ENCODE measurements around the gene PKP4.
"Not testable (repeated sequence)": the region's sequence is repeated elsewhere in the genome, so short reads cannot be mapped to it uniquely, and the experiment has no call there.

Gene PKP4

DNA sequence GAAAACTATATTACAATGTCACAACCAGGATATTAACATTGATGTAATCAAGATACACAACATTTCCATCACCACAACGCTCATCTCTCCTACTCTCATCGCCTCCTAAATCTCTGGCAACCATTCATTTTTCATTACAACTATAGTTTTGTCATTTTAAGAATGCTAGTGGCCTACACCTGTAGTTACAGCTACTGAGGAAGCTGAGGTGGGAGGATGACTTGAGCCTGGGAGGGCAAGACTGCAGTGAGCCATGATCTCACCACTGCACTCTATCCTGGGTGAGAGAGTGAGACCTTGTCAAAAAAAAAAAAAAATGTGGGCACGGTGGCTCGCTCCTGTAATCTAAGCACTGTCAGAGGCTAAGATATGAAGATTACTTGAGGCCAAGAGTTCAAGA, 10.5 kb downstream of the PKP4 start:
- DNase-seq, result no peak

DNA sequence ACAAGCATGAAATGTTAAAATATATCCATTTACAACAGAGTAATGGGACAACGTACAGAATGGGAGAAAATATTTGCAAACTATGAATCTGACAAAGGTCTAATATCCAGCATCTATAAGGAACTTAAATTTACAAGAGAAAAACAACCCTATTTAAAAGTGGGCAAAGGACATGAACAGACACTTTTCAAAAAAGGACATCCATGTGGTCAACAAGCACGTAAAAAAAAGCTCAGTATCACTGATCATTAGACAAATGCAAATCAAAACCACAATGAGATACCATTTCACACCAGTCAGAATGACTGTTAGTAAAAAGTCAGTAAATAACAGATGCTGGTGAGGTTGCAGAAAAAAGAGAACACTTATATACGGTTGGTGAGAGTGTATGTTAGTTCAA, 16.1 kb downstream of the PKP4 start:
- not testable (repeated sequence) for DNase-seq

DNA sequence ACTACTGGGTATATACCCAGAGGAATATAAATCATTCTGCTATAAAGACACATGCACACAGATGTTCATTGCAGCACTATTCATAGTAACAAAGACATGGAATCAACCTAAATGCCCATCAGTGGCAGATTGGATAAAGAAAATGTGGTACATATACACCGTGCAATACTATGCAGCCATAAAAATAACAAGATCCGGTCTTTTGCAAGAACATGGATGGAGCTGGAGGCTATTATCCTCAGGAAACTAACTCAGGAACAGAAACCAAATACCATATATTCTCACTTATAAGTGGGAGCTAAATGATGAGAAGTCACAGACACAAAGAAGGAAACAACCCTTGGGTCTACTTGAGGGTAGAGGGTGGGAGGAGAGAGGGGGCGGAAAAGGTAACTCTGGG, 16.5 kb downstream of the PKP4 start:
- not testable (repeated sequence) for DNase-seq

DNA sequence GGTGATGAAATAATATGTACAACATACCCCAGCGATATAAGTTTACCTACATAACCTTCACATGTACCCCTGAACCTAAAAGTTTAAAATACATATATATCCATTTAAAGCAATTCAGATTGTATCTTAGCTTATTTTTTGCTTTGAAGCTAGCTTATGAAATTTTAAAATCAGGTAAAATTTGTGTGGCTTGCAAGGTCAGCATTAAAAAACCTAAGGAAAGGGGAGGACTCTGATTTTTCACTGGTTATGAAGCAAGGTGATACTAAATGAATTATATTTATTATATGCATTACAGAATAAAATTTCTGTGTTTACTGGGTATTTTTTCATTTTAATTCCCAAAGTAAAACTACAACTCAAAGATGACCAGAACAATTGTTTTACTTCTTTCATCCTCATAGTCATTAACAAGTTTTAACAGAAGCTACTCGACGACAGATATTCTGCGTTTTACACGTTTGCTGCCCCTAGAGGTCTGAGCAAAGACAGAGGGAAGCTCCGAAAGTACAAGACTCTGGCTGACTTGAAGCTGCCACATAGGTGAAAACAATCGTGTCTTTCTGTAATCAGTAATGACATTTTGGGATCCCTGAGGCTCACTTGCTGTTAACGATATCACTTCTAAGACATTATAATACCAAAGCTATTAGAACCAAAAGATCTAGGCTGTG, 17.1 kb downstream of the PKP4 start:
- DNase-seq, result no peak

DNA sequence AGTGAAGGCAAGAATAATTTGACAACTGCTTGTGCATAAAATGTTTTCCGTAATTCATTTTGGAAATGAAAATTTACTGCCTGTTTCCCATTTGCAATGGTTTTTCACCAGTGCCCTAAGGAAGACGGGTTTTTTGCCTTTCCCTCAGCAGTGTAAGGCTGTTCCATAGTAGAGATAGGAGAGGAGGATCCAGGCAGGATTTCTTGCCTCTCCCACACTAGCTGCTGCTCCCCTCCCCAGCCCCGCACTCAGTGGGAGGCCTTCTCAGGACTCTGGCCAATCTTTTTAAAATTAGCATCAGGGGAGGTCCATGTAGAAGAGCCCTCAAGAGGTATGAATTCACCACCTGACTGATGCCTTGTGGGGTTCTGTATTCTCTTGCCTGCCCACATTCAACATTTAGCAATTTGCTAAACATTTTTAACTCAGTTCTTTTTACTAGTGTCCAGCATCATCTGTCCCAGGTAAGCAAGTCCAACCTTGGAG, 17.8 kb downstream of the PKP4 start:
- DNase-seq, result not testable (repeated sequence)

DNA sequence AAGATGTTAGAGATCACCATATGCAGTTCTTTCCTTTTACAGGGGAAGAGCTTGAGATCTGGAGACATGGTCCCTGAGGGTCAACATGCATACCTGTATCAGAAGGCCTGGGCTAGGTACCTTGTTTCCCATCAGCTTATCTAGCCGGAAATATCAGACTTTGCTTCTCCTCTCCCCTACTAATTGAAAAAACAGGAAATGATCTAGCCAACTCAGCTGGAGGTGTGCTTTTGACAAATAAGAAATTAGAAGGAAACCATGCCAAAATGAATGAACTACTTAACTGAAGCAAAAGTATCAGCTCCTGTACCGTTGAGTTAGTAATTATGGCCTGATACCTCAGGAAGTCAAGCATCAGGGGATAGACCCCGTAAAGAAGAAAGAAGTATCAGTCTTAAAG, 20.4 kb downstream of the PKP4 start:
- DNase-seq, result peak; percentile 17

DNA sequence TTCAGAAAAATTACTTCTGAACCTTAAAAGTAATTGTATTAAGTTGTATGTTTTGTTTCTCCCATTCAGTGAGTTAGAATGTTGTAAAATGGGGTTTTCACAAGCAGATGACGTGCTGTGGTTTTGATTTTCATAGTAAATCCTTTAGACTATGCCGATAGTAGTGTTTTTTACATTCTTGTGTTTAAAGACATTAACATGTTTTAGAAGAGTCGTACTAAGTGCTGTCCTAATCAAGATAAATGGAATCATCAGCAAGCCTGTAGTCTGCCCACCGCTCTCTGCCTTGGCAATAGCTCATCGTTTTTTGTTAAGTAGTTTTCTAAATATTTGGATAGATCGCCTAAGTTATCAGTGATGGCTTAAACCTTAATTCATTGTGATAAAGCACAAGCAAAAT, 21.5 kb downstream of the PKP4 start:
- DNase-seq, result no peak

DNA sequence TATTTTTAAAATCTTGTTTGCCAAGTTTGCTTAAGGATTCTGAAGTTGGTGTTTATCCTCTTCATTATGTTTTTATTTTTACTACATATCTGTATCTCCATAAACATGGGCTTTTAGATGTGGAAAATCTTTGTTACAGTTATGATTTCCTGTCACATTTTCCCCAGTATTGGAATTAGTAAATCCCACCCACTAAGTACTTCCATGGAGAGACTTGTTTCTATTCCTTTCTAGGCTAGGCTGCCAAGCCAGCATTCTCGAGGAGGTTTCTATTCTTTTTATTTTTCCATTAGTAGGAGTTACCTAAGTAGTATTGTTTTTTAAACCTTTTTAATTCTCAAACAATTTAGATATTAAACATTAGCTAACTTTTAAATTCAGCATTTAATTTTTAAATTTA, 22.1 kb downstream of the PKP4 start:
- DNase-seq, result no peak

DNA sequence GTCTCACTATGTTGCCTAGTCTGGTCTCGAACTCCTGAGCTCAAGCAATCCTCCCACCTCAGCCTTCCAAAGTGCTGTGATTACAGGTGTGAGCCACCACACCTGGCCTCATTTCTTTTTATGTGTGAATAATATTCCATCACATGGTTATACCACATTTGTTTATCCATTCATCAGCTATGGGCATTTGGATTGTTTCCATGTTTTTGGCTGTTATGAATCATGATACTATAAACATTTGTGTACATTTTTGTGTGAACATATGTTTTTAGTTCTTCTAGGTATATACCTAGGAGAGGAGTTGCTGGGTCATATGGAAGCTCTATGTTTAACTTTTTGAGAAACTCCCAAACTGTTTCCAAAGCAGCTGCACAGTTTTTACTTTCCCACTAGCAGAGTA, 24.4 kb downstream of the PKP4 start:
- no peak for DNase-seq

DNA sequence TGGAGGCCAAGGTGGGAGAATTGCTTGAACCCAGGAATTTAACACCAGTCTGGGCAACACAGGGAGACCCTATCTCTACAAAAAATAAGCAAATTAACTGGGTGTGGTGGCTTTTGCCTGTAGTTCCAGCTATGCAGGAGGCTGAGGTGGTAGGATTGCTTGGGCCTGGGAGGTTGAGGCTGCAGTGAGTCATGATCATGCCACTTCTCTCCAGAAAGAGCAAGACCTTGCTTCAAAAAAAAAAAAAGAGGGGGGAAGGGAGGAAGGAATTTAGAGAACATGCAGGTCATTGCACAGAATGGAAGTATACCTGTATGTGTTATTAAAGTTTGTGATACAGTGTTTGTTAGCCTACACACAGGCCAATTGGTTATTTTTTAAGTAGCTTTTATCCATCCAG, 25.8 kb downstream of the PKP4 start:
- DNase-seq, result no peak

DNA sequence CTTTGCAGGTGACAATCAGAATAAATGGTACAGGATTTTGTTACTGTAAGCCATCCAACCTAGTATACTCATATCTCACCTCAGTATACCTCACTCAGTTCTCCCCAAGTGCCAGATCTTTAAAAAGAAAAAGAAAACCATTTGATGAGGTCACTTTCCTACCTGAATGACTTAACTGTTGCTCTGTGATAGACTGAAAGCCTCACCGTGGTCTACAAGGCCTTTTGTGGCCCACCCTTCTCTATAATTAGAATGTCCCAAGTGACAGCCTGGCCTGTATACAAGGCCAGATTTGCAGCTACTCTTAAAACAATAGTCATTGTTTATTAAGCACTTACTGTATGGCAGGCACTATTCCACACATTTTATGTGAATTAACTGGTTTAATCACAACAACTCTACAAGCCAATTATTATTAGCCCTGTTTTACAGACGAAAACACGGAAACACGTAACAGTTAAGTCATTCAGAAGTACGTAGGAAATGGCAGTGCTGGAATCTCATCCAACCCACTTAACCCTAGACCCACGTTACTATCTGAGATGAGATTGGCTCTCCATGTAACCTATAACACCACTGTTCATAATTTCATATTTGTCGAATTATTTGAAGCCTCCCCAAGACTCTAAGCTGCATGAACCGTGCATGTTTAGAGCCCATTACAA, 28.3 kb downstream of the PKP4 start:
- DNase-seq, result no peak

DNA sequence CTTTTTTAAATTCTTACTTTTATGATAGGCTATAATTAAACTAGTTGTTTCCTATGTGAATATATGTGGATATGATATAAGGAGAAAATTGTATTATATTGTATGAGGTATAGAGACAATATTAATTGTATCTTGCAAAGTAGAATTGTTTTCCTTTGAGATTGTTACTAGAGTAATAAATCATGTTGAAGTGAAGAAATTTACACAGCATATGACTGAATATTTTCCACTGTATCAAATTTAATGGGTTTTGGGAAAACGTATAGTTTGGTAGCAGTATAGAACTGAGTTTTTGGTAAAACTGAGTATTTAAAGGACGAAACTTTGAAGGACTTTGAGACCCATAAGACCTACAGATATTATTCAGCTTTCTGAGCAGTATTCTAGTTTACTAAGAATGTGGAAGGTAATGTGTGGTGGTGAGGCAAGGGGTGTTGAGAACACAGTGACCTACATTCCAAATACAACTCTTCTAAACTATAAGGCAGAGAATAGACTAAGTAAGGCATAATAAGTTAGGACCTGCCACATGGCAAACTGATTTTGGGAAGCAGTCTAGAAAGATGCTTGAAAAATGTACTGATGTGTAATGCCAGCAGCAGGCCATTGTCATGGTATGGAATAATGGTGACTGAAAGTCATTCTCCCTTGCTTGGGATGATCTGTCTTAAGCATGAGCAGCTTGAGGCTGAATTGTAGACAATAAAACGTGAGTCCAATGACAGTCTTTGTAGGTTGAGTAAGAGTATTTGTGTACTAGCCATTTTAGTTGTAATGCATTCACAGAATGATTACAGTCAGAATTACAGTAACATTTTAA, 29.6 kb downstream of the PKP4 start:
- DNase-seq, result no peak

DNA sequence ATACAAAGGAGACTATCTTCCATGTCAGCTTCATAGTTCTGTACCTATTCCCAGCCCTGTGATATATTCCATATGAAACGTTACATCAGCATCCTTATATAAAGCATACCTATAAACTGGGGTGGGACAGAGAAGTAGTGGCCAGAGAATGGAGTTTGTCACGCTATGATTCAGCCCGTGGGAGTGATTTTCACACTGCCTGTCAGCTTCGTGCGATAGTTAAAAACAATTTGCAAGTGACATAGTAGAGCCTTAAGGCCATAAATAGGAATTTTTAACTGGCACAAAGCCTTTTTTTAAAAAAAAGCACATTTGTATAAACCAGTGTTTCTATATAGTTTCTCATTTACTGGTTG, 30.2 kb downstream of the PKP4 start:
- no peak for DNase-seq

DNA sequence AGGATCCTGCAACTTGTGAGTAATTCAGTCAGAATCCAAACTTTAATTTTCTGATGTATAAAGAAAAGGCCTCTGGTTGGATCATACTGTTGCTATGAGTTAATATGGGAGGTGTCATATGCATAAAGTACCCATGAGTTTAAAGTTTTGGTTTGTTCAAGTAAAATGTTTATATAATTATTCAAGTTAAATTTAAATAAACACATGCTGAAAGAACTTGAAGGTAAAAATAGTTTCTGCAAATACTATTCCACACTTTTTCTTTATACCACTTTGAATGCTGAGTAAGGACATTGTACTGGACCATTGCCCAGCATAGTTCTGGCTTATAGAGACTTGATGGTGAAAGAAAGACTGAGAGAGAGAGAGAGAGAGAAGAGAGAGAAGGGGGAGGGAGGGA, 30.7 kb downstream of the PKP4 start:
- no peak for DNase-seq

DNA sequence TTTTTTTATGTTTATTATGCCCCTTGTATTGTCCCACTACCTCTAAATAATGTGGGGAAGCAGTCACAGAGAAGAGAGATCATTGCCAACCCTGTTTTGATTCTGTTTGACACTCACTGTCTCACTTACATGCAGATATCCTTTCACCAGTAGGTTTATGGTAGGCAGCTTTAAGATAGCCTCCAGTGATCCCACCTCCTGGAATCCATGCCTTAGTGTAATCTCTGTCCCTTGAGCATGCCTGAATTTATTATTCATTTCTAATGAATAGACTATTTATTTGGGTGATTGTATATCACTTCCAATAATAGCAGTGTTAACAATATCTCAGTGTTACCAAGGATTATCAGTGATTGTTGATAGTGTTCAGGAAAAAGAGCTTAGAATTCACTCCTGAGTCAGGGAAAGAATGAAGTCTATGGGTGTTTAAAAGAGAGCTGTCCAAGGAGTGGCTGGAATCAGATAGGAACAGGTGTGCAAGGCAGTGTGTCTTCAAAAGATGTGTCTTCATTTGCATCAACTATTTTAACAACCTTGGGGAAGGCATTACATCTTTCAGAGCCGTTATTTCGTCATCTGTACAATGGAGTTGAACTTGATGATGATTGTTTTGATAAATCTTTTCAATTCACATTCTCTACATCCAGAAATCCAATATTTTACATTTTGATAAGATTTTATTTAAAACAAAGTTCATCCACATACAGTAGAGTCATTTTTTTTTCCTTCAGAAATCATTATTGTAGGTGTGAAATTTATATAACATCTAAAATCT, 31.9 kb downstream of the PKP4 start:
- DNase-seq, result no peak

DNA sequence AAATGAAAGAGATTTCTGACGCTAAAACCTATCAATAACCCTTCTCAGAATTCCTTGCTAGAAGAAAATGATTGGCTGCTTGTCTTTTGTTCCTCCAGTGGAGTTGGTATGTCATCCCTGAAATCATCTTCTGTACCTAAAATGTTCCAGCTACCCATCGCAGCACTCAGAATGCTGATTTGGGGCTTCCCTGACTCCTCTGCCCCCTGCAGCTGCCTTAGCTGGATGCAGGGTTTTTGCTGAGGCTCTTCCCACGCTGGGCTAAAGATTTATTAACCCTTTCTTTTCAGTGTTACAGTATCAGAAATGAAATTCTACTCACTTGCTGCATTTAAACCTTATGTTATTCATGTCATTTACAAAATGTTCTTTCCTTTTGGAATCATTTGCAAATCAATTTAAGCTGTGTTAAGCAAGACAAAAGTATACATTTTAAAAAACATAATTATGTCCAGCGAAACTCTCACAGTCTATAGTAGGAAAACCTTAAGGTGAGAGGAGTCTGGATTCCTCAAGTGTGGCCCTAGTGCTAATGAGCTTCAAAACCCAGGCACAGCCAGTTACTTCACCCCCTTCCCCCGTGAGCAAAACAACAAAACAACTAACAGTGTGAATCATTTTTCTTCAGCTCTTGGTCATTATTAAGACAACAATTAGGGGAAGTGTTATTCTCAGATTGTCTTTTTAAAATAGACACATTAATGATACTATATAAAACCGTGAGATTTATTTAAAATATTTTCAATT, 32.8 kb downstream of the PKP4 start:
- no peak for DNase-seq

DNA sequence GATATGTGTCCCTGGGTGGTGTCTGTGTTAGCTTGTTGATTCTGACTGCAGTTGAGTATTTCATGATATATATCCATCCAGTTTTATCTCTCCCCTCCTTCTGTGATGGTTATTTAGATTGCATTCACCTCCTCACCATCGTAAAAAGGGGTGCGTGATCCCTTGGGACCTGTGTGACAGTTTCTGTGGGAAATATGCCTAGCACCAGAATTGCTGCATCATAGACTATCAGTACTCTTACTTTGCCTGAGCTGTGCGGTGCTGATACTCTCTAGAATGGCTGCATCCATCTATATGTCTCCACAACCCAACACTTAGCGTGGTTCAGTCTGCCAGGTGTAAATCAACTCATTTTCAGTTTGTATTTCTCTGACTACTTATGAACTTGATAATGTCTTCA, 34.3 kb downstream of the PKP4 start:
- no peak for DNase-seq

DNA sequence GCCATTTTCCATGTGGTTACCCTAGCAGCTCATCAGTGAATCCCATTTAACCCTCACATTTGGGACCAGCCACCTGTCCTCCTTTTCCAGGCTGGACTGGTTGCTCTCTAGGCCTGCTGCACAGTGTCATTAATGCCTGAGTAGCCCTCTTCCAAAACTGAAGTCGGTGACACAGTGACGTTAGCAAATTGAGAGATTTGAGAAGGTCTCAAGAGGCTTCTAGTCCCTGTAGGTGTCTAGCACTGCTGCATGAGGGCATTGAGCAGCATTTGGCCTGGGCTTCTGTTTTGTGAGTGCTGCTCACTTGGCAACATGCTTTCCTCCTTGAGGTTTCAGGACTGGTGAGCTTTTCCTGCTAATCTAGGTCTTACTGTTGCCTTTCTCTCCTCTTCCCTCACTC, 36.7 kb downstream of the PKP4 start:
- DNase-seq, result no peak

DNA sequence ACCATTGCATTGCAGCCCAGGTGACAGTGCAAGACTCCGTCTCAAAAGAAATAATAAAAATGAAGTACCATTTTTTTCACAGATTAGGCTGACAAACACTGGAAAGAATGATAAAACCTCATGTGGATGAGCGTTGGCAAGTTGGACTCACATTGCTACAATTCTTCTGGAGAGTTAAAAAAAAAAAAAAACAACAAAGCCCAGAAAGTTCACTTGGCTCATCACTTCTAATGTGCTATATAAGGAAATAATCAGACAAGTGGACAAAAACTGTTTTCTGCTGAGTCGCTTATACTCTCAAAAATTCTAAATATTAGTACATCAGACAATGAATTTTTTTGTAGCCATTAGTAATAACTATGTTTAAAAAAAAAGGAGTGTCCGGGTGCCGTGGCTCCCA, 38.4 kb downstream of the PKP4 start:
- DNase-seq, result no peak

DNA sequence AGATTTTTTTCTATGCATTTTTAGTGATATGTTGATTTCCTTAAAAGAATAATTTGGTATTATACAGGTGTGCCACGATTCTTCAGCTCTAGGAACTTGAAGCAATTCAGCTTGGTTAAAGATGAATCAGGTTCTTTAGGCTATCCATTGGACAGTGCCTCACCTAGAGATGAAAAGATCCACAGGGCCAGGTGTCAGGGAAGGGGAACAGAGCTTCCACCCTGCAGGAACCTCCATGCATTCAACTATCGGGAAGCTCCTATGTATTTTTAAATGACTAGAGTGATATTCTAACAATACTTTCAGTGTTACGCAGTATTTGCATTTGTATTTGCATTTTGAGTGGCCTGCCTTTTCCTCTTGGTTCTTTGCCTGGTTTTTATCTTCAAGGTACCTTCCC, 40.2 kb downstream of the PKP4 start:
- DNase-seq, result no peak

DNA sequence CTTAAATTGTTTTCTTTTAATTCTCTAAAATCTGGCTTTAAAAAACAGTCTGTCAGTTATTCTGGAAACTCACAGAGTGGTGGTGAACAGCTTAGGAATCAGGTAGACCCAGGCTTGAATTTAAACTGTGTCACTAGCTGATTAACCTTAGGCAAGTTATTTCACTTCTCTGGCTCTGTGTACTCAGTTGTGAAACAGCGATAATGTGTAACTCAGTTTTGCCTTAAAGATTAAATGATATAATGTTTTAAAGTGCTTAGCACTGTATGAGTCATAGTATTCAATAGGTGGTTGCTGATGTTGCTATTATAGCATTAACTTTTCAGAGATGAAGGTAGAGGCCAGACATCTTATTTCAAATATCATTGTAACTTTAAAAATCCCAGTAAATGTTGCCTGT, 40.7 kb downstream of the PKP4 start:
- DNase-seq, result no peak

DNA sequence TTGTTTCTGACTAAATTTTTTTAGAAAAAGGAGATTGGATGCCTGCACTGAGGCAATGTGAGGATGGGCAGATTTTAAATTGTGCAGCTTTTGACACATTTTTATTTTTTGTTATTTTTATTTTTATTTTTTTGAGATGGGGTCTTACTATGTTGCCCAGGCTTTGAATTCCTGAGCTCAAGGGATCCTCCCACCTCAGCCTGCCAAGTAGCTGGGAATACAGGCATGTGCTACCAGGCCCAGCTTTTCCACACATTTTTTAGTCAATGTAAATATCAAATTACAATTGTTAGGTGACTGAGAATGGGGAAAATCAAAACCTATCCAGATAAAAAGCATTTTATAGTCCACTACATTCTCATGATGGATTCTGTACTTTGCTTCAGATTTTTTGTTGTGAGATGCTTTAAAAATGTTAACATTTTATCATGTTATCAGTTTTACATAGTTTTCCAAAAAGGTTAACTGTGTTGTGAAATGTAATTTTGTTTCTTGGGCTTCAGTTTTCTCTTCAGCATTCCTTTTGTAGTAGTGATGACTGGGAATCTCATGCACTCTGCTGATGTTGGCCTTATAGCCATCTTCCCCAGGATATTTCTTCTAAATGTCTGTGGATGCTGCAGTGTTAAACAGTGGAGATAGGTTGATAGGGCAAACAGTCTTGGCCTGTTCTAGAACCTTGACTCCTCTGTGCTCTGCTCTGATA, 41.4 kb downstream of the PKP4 start:
- no peak for DNase-seq

All from CD4-positive, alpha-beta T cell treated with Interleukin-10 for 1 hour (primary cell).